Coronary artery (tissue), 2 donors: ENCODE measurements around the gene TET2.

ENCODE experiments used
- DNase-seq: peaks from one replicate; pipeline ENCODE4 v3.0.0-alpha.2; 2017; ENCODE audit warnings: low spot score
- H3K27ac ChIP-seq, 2 donors: fragments of 200-600 bp; sonication (generic); one replicate each; pipeline ENCODE4 v1.5.1; 2016 to 2019
- H3K4me3 ChIP-seq: fragments of 200-600 bp; sonication (generic); 2 replicates; pipeline ENCODE4 v1.5.1; 2016; ENCODE audit warnings: mild to moderate bottlenecking, moderate library complexity
- CTCF ChIP-seq: fragments of 200-600 bp; sonication (generic); IDR thresholded peaks from one replicate; pipeline ENCODE4 v1.5.1; 2019; ENCODE audit warnings: antibody characterized with exemption

Gene TET2

GRCh38 chr4:105277702-105278101 is 131.0 kb downstream of the TET2 start:
- Histone ChIP-seq H3K27ac (no peak overlapping the region), H3K4me3 (no peak overlapping the region)
- no peak for TF ChIP-seq CTCF
- no peak for DNase-seq

GRCh38 chr4:105279314-105279713 is 132.6 kb downstream of the TET2 start:
- TF ChIP-seq CTCF = no peak
- no peak for DNase-seq
- H3K4me3 ChIP-seq = no peak overlapping the region
- no peak overlapping the region for H3K27ac ChIP-seq

- DNase-seq = no peak
- H3K4me3 ChIP-seq = no peak overlapping the region
- no peak for TF ChIP-seq CTCF
- peak overlapping the region in 1 of 2 donors; percentile 26 for H3K27ac ChIP-seq
These were observed 133.9 kb downstream of the TET2 start for GRCh38 chr4:105280338-105281123.

GRCh38 chr4:105281124-105281415 is 134.4 kb downstream of the TET2 start:
- no peak for TF ChIP-seq CTCF
- Histone ChIP-seq H3K4me3 (no peak overlapping the region), H3K27ac (peak overlapping the region in 1 of 2 donors; percentile 26)
- DNase-seq = no peak

DNA sequence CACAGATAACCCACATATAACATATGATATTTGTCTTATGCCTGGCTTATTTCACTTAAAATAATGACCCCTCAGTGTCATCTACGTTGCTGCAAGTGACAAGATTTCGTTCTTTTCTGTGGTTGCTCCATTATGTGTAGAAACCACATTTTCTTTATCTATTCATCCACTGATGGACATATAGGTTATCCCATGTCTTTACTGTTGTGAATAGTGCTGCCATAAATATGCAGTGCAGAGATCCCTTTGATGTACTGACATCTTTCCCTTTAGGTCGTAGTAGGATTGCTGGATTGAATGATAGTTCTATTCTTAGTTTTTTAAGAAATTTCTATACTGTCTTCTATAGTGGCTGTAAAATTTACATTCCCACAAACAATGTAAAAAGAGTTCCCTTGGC is 135.8 kb downstream of the TET2 start:
- no peak for DNase-seq
- no peak overlapping the region for H3K4me3 ChIP-seq
- no peak overlapping the region for H3K27ac ChIP-seq
- no peak for TF ChIP-seq CTCF

GRCh38 chr4:105283501-105283900 is 136.8 kb downstream of the TET2 start:
- H3K27ac ChIP-seq = no peak overlapping the region
- no peak for DNase-seq
- no peak overlapping the region for H3K4me3 ChIP-seq
- TF ChIP-seq CTCF = no peak

DNA sequence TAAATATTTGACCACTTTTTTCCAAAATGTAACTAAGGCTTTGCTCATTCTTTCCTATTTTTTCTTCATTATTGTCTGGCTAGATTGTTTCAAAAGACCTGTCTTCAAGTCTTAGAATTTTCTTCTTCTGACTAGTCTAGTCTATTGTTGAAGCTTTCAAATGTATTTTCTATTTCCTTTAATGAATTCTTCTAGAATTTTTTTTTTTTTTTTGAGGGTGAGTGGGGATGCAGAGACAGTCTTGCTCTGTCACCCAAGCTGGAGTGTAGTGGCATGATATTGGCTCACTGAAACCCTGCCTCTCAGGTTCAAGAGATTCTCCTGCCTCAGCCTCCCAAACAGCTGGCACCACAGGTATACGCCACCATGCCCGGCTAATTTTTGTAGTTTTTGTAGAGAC is 141.4 kb downstream of the TET2 start:
- no peak overlapping the region for H3K27ac ChIP-seq
- TF ChIP-seq CTCF = no peak
- no peak for DNase-seq
- H3K4me3 ChIP-seq = no peak overlapping the region
